ENCODE results near the gene PTPRM. TPM values are rescaled to one million over a fixed set of nuclear protein-coding genes. Genes with fewer than 3 reads are reported as not detected.

Gene PTPRM
- polyA plus RNA-seq, 1 donor from 2014 or later, result 126 TPM

GRCh38 chr18:7772951-7773350 is 205.8 kb downstream of the PTPRM start:
- Histone ChIP-seq H3K9me3 (ENCODE audit: low read length) (no peaks in the 10 kb centered on the region), H3K27ac (ENCODE audit: low read length) (no peak overlapping the region), H3F3A (ENCODE audit: insufficient read depth, low read length, poor library complexity, severe bottlenecking) (no peaks in the 10 kb centered on the region), H3K36me3 (ENCODE audit: insufficient read depth, low read length) (no peaks in the 10 kb centered on the region), H3K9me2 (ENCODE audit: insufficient read depth, low read length) (no peaks in the 10 kb centered on the region), H3K9ac (ENCODE audit: low read length) (no peak overlapping the region), H3K79me2 (replicated peaks; ENCODE audit: insufficient read depth, low read length) (no peaks in the 10 kb centered on the region), H4K20me1 (ENCODE audit: insufficient read depth) (no peaks in the 10 kb centered on the region), H2AFZ (ENCODE audit: low read depth, low read length) (no peak overlapping the region), H3K4me2 (ENCODE audit: low read length) (no peak overlapping the region), H3K4me3 (ENCODE audit: low read length) (no peak overlapping the region), H3K27me3 (ENCODE audit: insufficient read depth, low read depth, low read length) (no peaks in the 10 kb centered on the region)
- TF ChIP-seq, protein P1, sequence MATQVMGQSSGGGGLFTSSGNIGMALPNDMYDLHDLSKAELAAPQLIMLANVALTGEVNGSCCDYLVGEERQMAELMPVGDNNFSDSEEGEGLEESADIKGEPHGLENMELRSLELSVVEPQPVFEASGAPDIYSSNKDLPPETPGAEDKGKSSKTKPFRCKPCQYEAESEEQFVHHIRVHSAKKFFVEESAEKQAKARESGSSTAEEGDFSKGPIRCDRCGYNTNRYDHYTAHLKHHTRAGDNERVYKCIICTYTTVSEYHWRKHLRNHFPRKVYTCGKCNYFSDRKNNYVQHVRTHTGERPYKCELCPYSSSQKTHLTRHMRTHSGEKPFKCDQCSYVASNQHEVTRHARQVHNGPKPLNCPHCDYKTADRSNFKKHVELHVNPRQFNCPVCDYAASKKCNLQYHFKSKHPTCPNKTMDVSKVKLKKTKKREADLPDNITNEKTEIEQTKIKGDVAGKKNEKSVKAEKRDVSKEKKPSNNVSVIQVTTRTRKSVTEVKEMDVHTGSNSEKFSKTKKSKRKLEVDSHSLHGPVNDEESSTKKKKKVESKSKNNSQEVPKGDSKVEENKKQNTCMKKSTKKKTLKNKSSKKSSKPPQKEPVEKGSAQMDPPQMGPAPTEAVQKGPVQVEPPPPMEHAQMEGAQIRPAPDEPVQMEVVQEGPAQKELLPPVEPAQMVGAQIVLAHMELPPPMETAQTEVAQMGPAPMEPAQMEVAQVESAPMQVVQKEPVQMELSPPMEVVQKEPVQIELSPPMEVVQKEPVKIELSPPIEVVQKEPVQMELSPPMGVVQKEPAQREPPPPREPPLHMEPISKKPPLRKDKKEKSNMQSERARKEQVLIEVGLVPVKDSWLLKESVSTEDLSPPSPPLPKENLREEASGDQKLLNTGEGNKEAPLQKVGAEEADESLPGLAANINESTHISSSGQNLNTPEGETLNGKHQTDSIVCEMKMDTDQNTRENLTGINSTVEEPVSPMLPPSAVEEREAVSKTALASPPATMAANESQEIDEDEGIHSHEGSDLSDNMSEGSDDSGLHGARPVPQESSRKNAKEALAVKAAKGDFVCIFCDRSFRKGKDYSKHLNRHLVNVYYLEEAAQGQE (IDR thresholded peaks at IDR 0.05; ENCODE audit: borderline replicate concordance), result no peak
- TF ChIP-seq MXI1 (conservative IDR thresholded peaks at IDR 0.05; ENCODE audit: poor library complexity, severe bottlenecking), result no peak
- TF ChIP-seq SMC3 (conservative IDR thresholded peaks at IDR 0.05; ENCODE audit: poor library complexity), result no peak
- no peak for TF ChIP-seq TAF1 (IDR thresholded peaks at IDR 0.05; ENCODE audit: low read depth)
- no peak for TF ChIP-seq RAD21 (conservative IDR thresholded peaks at IDR 0.05)
- no peak for TF ChIP-seq POLR2AphosphoS5 (IDR thresholded peaks at IDR 0.05)
- TF ChIP-seq, protein P2, sequence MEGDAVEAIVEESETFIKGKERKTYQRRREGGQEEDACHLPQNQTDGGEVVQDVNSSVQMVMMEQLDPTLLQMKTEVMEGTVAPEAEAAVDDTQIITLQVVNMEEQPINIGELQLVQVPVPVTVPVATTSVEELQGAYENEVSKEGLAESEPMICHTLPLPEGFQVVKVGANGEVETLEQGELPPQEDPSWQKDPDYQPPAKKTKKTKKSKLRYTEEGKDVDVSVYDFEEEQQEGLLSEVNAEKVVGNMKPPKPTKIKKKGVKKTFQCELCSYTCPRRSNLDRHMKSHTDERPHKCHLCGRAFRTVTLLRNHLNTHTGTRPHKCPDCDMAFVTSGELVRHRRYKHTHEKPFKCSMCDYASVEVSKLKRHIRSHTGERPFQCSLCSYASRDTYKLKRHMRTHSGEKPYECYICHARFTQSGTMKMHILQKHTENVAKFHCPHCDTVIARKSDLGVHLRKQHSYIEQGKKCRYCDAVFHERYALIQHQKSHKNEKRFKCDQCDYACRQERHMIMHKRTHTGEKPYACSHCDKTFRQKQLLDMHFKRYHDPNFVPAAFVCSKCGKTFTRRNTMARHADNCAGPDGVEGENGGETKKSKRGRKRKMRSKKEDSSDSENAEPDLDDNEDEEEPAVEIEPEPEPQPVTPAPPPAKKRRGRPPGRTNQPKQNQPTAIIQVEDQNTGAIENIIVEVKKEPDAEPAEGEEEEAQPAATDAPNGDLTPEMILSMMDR (IDR thresholded peaks at IDR 0.05; ENCODE audit: poor library complexity, severe bottlenecking), result no peak
- TF ChIP-seq EP300 (conservative IDR thresholded peaks at IDR 0.05; ENCODE audit: poor library complexity, severe bottlenecking), result no peak
- no peak for TF ChIP-seq EZH2 (IDR thresholded peaks at IDR 0.05; ENCODE audit: borderline replicate concordance, insufficient read depth, low read length, poor library complexity, severe bottlenecking)

DNA sequence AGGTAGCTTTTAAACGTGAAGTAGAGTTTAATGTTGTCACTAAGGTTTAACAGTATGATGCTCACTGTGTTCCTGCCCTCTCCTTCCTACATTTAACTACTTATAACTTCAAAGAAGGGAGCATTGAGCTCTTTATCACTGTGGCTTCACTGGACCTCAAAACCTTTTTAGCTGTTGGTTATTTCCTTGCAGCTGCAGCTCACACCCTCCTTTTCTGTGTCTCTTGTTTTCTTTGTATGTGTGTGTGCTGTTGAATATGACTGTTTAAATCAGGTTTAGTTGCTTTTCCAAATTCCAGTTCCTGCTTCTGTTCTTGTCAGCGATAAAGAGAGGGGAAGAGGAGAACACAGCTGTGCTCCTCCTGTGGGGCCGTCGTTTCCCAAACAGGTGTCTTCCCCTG is 208.0 kb downstream of the PTPRM start:
- no peaks in the 10 kb centered on the region for H4K20me1 ChIP-seq (ENCODE audit: insufficient read depth)
- H3K9me2 ChIP-seq (ENCODE audit: insufficient read depth, low read length), result no peaks in the 10 kb centered on the region

More for the DNA sequence above, 208.0 kb downstream of the PTPRM start:
- no peaks in the 10 kb centered on the region for H3K79me2 ChIP-seq (replicated peaks; ENCODE audit: insufficient read depth, low read length)
- no peak overlapping the region for H3K9ac ChIP-seq (ENCODE audit: low read length)
- TF ChIP-seq RAD21 (conservative IDR thresholded peaks at IDR 0.05) (no peak), EP300 (conservative IDR thresholded peaks at IDR 0.05; ENCODE audit: poor library complexity, severe bottlenecking) (no peak), SMC3 (conservative IDR thresholded peaks at IDR 0.05; ENCODE audit: poor library complexity) (no peak), MXI1 (conservative IDR thresholded peaks at IDR 0.05; ENCODE audit: poor library complexity, severe bottlenecking) (no peak)
- TF ChIP-seq, protein P2 (IDR thresholded peaks at IDR 0.05; ENCODE audit: poor library complexity, severe bottlenecking), result no peak
- no peaks in the 10 kb centered on the region for H3F3A ChIP-seq (ENCODE audit: insufficient read depth, low read length, poor library complexity, severe bottlenecking)
- H3K36me3 ChIP-seq (ENCODE audit: insufficient read depth, low read length), result no peaks in the 10 kb centered on the region
- H3K4me3 ChIP-seq (ENCODE audit: low read length), result no peak overlapping the region
- H2AFZ ChIP-seq (ENCODE audit: low read depth, low read length), result no peak overlapping the region
- no peak overlapping the region for H3K4me2 ChIP-seq (ENCODE audit: low read length)
- no peak overlapping the region for H3K27ac ChIP-seq (ENCODE audit: low read length)
- H3K9me3 ChIP-seq (ENCODE audit: low read length), result no peaks in the 10 kb centered on the region
- no peaks in the 10 kb centered on the region for H3K27me3 ChIP-seq (ENCODE audit: insufficient read depth, low read depth, low read length)
